K562 (cell line): ENCODE data around the gene URGCP. TPM values are rescaled to one million over a fixed set of nuclear protein-coding genes. Genes with fewer than 3 reads are reported as not detected.

Experiments used
- CBFA2T3 ChIP-seq: fragments of 450-650 bp; IDR thresholded peaks from 2 replicates; pipeline ENCODE4 v1.6.1; 2017
- COPS2 ChIP-seq: fragments of 450-650 bp; conservative IDR thresholded peaks from 2 replicates; pipeline ENCODE4 v1.6.1; 2016; ENCODE audit warnings: mild to moderate bottlenecking, moderate library complexity
- MAFF ChIP-seq: IDR thresholded peaks from 2 replicates; pipeline ENCODE4 v1.6.1; 2012; ENCODE audit warnings: low read length, improper control_type of control experiment
- MBD2 ChIP-seq: sonication (generic); IDR thresholded peaks from 2 replicates; pipeline ENCODE4 v1.6.1; 2016; ENCODE audit warnings: low read depth, borderline replicate concordance
- ZNF551 ChIP-seq: fragments of 250-450 bp; sonication (Bioruptor Pico); IDR thresholded peaks from 2 replicates; pipeline ENCODE4 v1.5.0; 2021; ENCODE audit warnings: mild to moderate bottlenecking, moderate library complexity
- ZNF668 ChIP-seq: fragments of 250-450 bp; sonication (Bioruptor Pico); IDR thresholded peaks from 2 replicates; pipeline ENCODE4 v1.8.0; 2022; ENCODE audit warnings: mild to moderate bottlenecking, inconsistent platforms
- ZNF76 ChIP-seq: fragments of 250-450 bp; sonication (Bioruptor Pico); IDR thresholded peaks from 2 replicates; pipeline ENCODE4 v1.4.0; 2020; ENCODE audit warnings: mild to moderate bottlenecking, moderate library complexity, borderline replicate concordance
- polyA plus RNA-seq, 8 experiments: library from polyadenylated mRNA; depleted of rRNA in 4 of 8; stranded (reverse) in 5 of 8; unstranded in 3 of 8; fragments of >200 nt; fragmentation: Nextera tagmentation in 2 of 8; fragmentation: Illumina TruSeq in 1 of 8; extraction: Ambion mirVana in 2 of 8; extraction: Trizol in 1 of 8; gene quantifications; 2 replicates each; pipeline versions ENCODE4 v1.2.1 to v1.2.3, GENCODE V29; 2011 to 2014; ENCODE audit warnings: inconsistent platforms in 1 of 8, missing spikeins in 1 of 8
- total RNA-seq, 7 experiments: library from RNA; depleted of rRNA in 6 of 7; stranded (reverse); fragments of >200 nt in 6 of 7; fragmentation: Illumina TruSeq in 2 of 7; extraction: Trizol in 2 of 7; gene quantifications; 2 replicates each; pipeline versions ENCODE4 v1.2.1 to v1.2.3, GENCODE V29; 2011 to 2021; ENCODE audit warnings: low replicate concordance in 1 of 7
- TF ChIP-seq, protein P1 (sequence below): fragments of 450-650 bp; formaldehyde crosslinking; IDR thresholded peaks from 2 replicates; pipeline ENCODE4 v1.4.0; 2020; ENCODE audit warnings: mild to moderate bottlenecking
- TF ChIP-seq, protein P2 (sequence below), 2 experiments: fragments of 200-800 bp in 1 of 2; sonication (Bioruptor generic) in 1 of 2; sonication (generic) in 1 of 2; formaldehyde crosslinking in 1 of 2; IDR thresholded peaks in 1 of 2; conservative IDR thresholded peaks in 1 of 2; 2 replicates each; pipeline versions ENCODE4 v1.5.0 to v1.6.1; 2016 to 2020; ENCODE audit warnings: missing compliant biosample characterization in 1 of 2, missing genetic modification characterization in 1 of 2, missing genetic modification reagents in 1 of 2
- TF ChIP-seq, protein P3 (sequence below): fragments of 450-650 bp; IDR thresholded peaks from 2 replicates; pipeline ENCODE4 v1.6.1; 2018; ENCODE audit not compliant: partially characterized antibody
- TF ChIP-seq, protein P4 (sequence below), 2 experiments: fragments of 450-650 bp; IDR thresholded peaks; 2 replicates each; pipeline ENCODE4 v1.6.1; 2016; ENCODE audit warnings: mild to moderate bottlenecking in 2 of 2, borderline replicate concordance in 1 of 2, low read depth in 1 of 2, moderate library complexity in 1 of 2

Gene URGCP
- total and polyA plus RNA-seq, 9 of the 15 experiments (the other 6 are each of a cell fraction or from before 2014, with no cell fraction given): 1.7 to 25.8 (median 12.5) TPM

DNA sequence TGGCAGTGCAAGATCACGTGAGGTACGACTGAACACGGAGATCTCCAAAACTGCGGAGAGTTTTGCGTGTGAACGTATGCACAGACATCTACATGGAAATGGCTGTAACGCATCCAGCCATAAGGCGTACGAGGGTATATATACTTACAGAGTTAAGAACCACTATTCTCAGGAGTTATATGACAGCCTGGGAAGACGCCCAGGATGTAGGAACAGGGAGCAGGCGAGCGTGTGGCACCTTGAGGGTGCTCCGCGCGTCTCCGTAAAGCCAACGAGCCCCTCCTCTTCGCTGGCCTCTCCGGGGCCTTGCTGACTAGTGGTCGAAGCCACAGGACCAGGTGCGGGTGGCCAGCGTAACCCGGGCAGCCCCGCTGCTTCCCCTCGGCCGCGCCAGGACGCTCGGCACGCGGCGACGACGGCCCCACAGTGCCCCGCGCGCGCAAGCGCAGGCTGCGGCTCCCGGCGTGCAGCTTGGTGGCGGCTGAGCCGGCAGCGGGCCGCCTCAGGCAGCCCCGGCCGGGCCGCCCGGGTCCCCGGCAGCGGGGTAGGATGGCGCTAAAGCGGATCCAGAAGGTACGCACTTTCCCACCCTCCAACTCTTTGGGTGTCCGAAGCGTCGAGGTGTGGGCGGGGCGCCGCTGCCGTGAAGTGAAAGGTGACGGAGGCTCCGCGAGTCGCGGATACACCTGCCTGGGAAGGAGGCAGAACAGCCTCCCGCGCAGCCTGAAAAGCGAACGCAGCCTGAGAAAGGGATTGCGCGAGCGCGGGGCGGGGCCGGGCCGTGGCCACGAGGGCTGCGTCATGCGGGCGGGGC, 19.8 kb upstream of the URGCP start, which contains the start of gene UBE2D4 (continued):
- TF ChIP-seq MAFF (no peak), CBFA2T3 (peak; percentile 16; the same call in 1 of the 2 replicates), ZNF668 (peak; percentile 47; the same call in 1 of the 2 replicates), ZNF76 (CRISPR knock-in tag) (peak; percentile 83), MBD2 (no peak), COPS2 (no peak), ZNF551 (CRISPR knock-in tag) (no peak)
- TF ChIP-seq, protein P1, sequence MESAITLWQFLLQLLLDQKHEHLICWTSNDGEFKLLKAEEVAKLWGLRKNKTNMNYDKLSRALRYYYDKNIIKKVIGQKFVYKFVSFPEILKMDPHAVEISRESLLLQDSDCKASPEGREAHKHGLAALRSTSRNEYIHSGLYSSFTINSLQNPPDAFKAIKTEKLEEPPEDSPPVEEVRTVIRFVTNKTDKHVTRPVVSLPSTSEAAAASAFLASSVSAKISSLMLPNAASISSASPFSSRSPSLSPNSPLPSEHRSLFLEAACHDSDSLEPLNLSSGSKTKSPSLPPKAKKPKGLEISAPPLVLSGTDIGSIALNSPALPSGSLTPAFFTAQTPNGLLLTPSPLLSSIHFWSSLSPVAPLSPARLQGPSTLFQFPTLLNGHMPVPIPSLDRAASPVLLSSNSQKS: no peak
- TF ChIP-seq, protein P2, sequence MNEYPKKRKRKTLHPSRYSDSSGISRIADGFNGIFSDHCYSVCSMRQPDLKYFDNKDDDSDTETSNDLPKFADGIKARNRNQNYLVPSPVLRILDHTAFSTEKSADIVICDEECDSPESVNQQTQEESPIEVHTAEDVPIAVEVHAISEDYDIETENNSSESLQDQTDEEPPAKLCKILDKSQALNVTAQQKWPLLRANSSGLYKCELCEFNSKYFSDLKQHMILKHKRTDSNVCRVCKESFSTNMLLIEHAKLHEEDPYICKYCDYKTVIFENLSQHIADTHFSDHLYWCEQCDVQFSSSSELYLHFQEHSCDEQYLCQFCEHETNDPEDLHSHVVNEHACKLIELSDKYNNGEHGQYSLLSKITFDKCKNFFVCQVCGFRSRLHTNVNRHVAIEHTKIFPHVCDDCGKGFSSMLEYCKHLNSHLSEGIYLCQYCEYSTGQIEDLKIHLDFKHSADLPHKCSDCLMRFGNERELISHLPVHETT (CRISPR knock-in tag; conservative IDR thresholded peaks at IDR 0.05 in 1 of 2, IDR thresholded peaks at IDR 0.05 in 1 of 2): peak in 1 of 2 experiments; percentile 74; a peak in 1 of 4 replicates
- TF ChIP-seq, protein P3, sequence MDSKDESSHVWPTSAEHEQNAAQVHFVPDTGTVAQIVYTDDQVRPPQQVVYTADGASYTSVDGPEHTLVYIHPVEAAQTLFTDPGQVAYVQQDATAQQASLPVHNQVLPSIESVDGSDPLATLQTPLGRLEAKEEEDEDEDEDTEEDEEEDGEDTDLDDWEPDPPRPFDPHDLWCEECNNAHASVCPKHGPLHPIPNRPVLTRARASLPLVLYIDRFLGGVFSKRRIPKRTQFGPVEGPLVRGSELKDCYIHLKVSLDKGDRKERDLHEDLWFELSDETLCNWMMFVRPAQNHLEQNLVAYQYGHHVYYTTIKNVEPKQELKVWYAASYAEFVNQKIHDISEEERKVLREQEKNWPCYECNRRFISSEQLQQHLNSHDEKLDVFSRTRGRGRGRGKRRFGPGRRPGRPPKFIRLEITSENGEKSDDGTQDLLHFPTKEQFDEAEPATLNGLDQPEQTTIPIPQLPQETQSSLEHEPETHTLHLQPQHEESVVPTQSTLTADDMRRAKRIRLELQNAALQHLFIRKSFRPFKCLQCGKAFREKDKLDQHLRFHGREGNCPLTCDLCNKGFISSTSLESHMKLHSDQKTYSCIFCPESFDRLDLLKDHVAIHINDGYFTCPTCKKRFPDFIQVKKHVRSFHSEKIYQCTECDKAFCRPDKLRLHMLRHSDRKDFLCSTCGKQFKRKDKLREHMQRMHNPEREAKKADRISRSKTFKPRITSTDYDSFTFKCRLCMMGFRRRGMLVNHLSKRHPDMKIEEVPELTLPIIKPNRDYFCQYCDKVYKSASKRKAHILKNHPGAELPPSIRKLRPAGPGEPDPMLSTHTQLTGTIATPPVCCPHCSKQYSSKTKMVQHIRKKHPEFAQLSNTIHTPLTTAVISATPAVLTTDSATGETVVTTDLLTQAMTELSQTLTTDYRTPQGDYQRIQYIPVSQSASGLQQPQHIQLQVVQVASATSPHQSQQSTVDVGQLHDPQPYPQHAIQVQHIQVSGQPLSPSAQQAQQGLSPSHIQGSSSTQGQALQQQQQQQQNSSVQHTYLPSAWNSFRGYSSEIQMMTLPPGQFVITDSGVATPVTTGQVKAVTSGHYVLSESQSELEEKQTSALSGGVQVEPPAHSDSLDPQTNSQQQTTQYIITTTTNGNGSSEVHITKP: no peak
- TF ChIP-seq, protein P4, sequence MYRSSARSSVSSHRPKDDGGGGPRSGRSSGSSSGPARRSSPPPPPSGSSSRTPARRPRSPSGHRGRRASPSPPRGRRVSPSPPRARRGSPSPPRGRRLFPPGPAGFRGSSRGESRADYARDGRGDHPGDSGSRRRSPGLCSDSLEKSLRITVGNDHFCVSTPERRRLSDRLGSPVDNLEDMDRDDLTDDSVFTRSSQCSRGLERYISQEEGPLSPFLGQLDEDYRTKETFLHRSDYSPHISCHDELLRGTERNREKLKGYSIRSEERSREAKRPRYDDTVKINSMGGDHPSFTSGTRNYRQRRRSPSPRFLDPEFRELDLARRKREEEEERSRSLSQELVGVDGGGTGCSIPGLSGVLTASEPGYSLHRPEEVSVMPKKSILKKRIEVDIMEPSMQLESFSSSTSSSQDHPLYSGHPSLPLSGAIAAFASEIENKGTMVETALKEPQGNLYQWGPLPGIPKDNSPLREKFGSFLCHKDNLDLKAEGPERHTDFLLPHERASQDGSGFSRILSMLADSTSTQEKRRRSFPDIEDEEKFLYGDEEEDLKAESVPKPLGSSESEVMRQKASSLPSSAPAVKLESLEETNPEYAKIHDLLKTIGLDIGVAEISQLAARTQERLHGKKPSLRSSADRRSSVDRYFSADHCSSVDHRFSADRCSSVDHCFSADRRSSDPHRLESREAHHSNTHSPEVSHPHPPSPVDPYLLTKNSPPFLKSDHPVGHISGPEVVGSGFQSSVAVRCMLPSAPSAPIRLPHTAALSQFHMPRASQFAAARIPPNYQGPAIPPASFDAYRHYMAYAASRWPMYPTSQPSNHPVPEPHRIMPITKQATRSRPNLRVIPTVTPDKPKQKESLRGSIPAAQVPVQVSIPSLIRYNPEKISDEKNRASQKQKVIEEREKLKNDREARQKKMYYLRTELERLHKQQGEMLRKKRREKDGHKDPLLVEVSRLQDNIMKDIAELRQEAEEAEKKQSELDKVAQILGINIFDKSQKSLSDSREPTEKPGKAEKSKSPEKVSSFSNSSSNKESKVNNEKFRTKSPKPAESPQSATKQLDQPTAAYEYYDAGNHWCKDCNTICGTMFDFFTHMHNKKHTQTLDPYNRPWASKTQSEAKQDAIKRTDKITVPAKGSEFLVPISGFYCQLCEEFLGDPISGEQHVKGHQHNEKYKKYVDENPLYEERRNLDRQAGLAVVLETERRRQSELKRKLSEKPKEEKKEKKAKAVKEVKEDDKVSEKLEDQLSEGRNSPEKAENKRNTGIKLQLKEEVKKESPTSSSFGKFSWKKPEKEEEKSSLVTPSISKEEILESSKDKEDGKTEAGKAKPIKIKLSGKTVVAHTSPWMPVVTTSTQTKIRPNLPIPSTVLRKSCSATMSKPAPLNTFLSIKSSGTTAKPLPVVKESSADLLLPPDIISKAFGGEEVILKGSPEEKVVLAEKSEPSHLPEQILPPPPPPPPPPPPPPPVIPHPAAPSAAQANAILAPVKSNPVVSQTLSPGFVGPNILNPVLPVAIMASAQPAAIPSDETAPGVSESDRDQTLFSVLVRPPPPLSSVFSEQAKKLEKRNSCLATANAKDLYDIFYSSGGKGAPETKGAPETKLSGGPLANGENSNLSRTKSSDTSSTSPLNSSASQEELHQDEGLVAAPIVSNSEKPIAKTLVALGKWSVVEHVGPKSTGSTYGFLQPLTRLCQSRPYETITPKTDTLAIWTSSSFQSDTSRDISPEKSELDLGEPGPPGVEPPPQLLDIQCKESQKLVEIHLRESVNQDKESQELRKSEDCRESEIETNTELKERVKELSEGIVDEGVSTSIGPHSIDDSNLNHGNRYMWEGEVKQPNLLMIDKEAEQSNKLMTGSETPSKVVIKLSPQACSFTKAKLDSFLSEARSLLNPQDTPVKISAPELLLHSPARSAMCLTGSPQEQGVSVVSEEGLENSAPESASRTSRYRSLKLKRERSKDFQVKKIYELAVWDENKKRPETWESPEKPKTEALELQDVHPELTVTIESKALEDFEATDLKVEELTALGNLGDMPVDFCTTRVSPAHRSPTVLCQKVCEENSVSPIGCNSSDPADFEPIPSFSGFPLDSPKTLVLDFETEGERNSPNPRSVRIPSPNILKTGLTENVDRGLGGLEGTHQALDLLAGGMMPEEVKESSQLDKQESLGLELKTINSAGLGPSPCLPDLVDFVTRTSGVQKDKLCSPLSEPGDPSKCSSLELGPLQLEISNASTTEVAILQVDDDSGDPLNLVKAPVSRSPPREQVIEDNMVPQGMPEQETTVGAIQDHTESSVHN (IDR thresholded peaks at IDR 0.05; ENCODE audit: borderline replicate concordance in 1 of 2, low read depth in 1 of 2): no peak
